Skeletal muscle satellite cell (primary cell): ENCODE data around the gene PTTG1.
"Not testable (repeated sequence)": the region's sequence is repeated elsewhere in the genome, so short reads cannot be mapped to it uniquely, and the experiment has no call there.

Experiments used
- H3K27me3 ChIP-seq: 2 replicates; pipeline ENCODE4 v1.7.0; 2013; ENCODE audit warnings: low read length; ENCODE audit not compliant: control insufficient read depth, insufficient read depth
- H3K36me3 ChIP-seq: 2 replicates; pipeline ENCODE4 v1.7.0; 2013; ENCODE audit warnings: mild to moderate bottlenecking, control low read depth, low read length; ENCODE audit not compliant: insufficient read depth
- H3K4me1 ChIP-seq: 2 replicates; pipeline ENCODE4 v1.7.0; 2013; ENCODE audit warnings: low read length; ENCODE audit not compliant: control insufficient read depth, insufficient read depth
- H3K4me2 ChIP-seq: 2 replicates; pipeline ENCODE4 v1.7.0; 2013; ENCODE audit warnings: mild to moderate bottlenecking, low read length
- H3K4me3 ChIP-seq: 2 replicates; pipeline ENCODE4 v1.7.0; 2013; ENCODE audit warnings: low read length
- H3K9ac ChIP-seq: 2 replicates; pipeline ENCODE4 v1.7.0; 2013; ENCODE audit warnings: mild to moderate bottlenecking, low read depth, low read length, moderate library complexity
- H3K9me3 ChIP-seq: replicated peaks from 2 replicates; pipeline ENCODE4 v1.7.0; 2013; ENCODE audit warnings: mild to moderate bottlenecking, control low read depth, low read length

PTTG1 gene

DNA sequence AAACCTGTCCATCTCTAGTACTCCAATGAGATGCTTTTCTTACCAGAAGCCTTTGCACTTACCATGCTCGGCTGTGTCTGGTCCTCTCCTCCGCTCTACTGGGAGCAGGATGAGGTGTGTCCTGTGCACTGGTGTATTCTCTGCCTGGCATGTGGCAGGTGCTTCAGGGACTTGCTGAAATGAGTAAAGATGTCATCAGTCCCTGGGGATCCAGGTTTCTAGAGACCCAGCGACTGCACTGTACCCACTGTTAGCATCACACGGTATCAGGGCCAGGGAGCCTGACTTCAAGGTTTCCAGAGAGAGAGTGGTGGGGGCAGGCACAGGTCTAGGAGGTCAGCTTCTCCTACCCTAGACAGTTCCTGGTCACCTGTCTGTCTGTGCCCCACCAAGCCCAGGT, 10.5 kb downstream of the PTTG1 start:
- H3K27me3 ChIP-seq, result peaks cover 13% of the 10 kb centered on the region
- no peak overlapping the region for H3K9ac ChIP-seq
- H3K9me3 ChIP-seq, result no peaks in the 10 kb centered on the region
- H3K36me3 ChIP-seq, result peaks cover 22% of the 10 kb centered on the region
- no peak overlapping the region for H3K4me3 ChIP-seq
- no peaks in the 10 kb centered on the region for H3K4me1 ChIP-seq
- no peak overlapping the region for H3K4me2 ChIP-seq

DNA sequence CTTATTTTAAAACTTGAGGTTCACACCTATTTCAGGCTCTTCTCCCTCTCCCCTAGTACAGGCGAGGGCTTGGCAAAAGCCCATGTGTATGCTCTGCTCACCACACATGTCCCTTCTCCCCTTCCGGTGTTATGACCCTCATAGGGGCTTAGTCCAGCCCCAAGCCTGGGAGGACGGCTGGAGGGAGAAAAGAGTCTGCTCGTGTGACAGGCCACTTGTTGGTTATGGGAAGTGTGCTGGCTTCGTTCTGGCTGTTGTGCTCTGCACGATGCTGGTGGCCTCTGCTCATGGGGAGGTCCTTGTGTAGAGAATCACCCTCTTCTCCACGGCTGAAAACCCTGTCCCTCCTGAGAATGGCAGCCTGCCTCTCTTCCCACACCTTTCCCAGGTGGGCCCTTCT, 11.1 kb downstream of the PTTG1 start:
- Histone ChIP-seq H3K4me2 (no peak overlapping the region), H3K9me3 (no peaks in the 10 kb centered on the region), H3K9ac (no peak overlapping the region), H3K4me1 (no peaks in the 10 kb centered on the region), H3K4me3 (no peak overlapping the region), H3K27me3 (peaks cover 14% of the 10 kb centered on the region), H3K36me3 (peaks cover 18% of the 10 kb centered on the region)

DNA sequence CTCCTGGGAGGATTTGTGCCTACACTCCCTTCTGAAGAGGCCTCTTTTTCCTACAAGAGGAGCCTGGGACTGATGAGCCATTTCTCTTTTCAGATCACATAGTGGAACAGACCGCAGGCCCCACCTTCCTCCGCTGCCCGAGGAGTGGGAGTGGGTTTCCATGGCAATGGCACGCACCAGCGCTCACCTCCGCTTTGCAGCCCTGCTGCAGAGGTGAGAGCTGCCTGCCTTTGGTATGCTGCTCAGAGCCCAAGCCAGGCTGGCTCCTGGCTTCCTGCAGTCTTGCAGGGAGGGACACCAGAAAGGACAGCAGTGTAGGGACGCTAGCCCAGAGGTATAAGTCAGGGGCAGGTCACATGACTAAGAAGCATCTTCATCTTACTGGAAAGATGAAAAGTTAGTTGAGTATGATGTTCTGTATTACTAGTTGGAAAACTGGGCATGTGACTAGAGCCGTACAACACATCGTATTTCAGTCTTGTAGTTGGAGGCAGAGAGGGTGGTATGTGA, 12.4 kb downstream of the PTTG1 start:
- no peak overlapping the region for H3K4me2 ChIP-seq
- H3K27me3 ChIP-seq, result peaks cover 14% of the 10 kb centered on the region
- peaks cover 6% of the 10 kb centered on the region for H3K4me1 ChIP-seq
- H3K36me3 ChIP-seq, result peaks cover 6% of the 10 kb centered on the region
- H3K9ac ChIP-seq, result no peak overlapping the region
- no peaks in the 10 kb centered on the region for H3K9me3 ChIP-seq
- H3K4me3 ChIP-seq, result no peak overlapping the region

GRCh38 chr5:160435532-160435931, 13.9 kb downstream of the PTTG1 start:
- Histone ChIP-seq H3K36me3 (no peaks in the 10 kb centered on the region), H3K4me2 (no peak overlapping the region), H3K9me3 (no peaks in the 10 kb centered on the region), H3K4me1 (peaks cover 6% of the 10 kb centered on the region), H3K27me3 (peaks cover 14% of the 10 kb centered on the region), H3K9ac (no peak overlapping the region), H3K4me3 (no peak overlapping the region)

GRCh38 chr5:160436017-160436416, 14.4 kb downstream of the PTTG1 start:
- no peaks in the 10 kb centered on the region for H3K36me3 ChIP-seq
- no peak overlapping the region for H3K4me3 ChIP-seq
- no peaks in the 10 kb centered on the region for H3K9me3 ChIP-seq
- H3K4me1 ChIP-seq, result peaks cover 6% of the 10 kb centered on the region
- H3K4me2 ChIP-seq, result no peak overlapping the region
- H3K27me3 ChIP-seq, result peaks cover 14% of the 10 kb centered on the region
- no peak overlapping the region for H3K9ac ChIP-seq

DNA sequence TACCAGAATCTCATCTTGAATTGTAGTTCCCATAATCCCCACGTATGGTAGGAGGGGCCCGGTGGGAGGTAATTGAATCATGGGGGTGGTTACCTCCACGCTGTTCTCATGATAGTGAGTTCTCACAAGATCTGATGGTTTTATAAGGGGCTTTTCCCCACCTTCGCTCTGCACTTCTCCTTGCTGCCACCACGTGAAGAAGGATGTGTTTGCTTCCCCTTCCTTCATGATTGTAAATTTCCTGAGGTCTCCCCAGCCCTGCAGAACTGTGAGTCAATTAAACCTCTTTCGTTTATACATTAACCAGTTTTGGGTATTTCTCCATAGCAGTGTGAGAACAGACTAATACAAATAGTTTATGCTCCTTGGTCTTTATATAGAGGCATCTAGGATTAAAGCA, 15.0 kb downstream of the PTTG1 start:
- not testable (repeated sequence) for H3K4me1 ChIP-seq, H3K36me3 ChIP-seq, H3K9ac ChIP-seq, H3K4me2 ChIP-seq, H3K4me3 ChIP-seq, H3K9me3 ChIP-seq
- peaks cover 14% of the 10 kb centered on the region for H3K27me3 ChIP-seq

GRCh38 chr5:160437271-160437670, 15.6 kb downstream of the PTTG1 start:
- Histone ChIP-seq H3K36me3 (no peaks in the 10 kb centered on the region), H3K9me3 (no peaks in the 10 kb centered on the region), H3K4me3 (no peak overlapping the region), H3K4me2 (no peak overlapping the region), H3K27me3 (peaks cover 16% of the 10 kb centered on the region), H3K9ac (no peak overlapping the region), H3K4me1 (peaks cover 6% of the 10 kb centered on the region)

DNA sequence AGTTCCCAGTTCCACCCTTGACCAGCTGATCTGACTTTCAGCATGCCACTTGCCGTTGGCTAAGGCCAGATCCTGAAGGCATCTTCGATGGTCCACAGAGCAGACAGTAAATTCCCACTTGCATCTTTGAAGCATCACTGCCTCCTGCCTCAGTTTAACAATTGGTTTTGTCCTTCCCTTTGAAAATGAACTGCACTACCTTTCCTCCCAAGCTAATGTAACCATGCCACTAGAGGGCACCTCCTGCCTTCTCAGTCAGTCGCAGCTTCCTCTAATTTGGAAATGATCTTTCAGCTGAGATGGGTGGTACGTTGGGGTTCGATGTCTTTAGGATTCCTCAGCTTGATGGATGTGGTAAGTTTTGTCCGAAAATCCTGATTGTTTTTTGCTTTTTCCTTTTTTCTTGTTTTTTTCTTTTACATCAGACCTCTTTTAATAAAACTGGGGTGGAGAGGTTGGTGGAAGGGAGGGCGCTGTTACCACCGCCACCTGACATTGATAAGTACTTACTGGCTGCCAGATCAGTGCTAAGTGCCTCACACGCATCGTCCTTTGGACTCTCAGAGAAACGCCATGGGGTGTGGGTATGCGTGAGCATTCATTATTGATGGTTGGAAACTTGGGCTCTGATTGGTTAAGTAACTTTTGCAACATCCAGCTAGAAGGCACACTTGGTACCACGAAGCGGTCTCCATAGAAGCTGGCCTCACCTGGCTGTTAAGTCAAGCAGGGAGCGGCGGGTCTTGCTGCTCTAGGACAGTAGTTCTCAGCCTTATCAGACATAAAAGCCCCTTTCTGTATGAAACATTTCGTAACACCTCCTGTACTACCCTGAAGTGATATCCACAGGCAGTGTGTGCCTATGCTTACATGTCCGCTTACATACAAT, 16.9 kb downstream of the PTTG1 start:
- Histone ChIP-seq H3K9me3 (no peaks in the 10 kb centered on the region), H3K36me3 (no peaks in the 10 kb centered on the region), H3K4me3 (peak overlapping the region; percentile 70), H3K4me2 (peak overlapping the region; percentile 84), H3K9ac (peak overlapping the region; percentile 15), H3K27me3 (peaks cover 19% of the 10 kb centered on the region), H3K4me1 (peaks cover 6% of the 10 kb centered on the region)

DNA sequence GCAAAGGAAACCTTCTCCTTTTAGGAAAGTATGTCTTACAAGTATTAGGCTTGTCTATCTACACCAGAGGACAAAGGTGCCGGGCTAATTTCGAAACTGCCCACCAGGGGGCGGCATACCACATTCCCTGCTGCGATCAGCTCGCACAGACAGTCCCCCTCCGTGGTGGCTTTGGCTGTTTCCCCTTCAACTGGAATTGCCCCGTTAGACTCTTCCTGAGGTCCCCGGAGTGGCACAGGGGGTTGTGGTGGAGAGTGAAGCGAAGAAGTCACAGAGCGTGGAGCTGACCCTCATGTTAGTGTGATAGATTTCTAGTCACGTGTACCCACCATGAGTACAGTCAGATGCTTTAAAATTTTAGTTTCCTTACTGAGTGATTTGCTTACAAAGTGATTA, 17.5 kb downstream of the PTTG1 start:
- peaks cover 6% of the 10 kb centered on the region for H3K4me1 ChIP-seq

GRCh38 chr5:160441311-160441781, 19.7 kb downstream of the PTTG1 start:
- Histone ChIP-seq H3K36me3 (no peaks in the 10 kb centered on the region), H3K4me3 (no peak overlapping the region), H3K27me3 (peaks cover 15% of the 10 kb centered on the region), H3K9ac (no peak overlapping the region), H3K4me2 (no peak overlapping the region), H3K4me1 (peaks cover 6% of the 10 kb centered on the region), H3K9me3 (no peaks in the 10 kb centered on the region)

More for the DNA sequence above, 17.5 kb downstream of the PTTG1 start:
- Histone ChIP-seq H3K27me3 (peaks cover 19% of the 10 kb centered on the region), H3K4me3 (peak overlapping the region; percentile 70), H3K9ac (peak overlapping the region; percentile 15), H3K36me3 (no peaks in the 10 kb centered on the region), H3K9me3 (no peaks in the 10 kb centered on the region), H3K4me2 (peak overlapping the region; percentile 84)

DNA sequence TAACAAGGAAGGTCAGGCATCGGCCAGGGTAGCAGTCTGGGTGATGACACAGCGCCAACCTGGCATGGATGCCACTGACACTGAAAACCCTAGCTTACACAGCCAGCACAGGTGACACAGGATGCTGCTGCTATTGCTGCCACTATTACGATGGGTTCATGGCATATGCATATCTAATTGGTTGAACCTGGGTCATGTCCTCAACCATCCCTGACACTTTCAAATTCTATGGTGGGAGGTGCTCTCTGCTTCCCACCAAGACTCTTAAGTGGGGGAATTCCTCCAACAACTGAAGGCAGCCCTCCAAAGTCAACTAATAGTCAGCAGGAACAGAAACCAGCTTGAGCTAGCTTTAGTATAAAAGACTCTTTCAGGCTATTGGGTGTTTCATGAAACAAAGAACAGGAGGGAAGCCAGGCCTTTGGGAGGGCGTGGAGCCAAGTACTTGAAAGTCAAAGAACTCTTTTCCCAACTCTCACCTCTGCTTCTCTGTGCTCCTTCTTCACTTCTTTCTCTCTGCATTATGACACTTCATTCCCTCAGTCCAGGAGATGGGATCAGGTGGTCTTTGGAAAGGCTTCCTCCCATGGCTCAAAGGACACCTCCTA, 21.3 kb downstream of the PTTG1 start:
- H3K9me3 ChIP-seq, result no peaks in the 10 kb centered on the region
- no peak overlapping the region for H3K9ac ChIP-seq
- H3K4me3 ChIP-seq, result no peak overlapping the region

More for the DNA sequence above, 21.3 kb downstream of the PTTG1 start:
- H3K36me3 ChIP-seq, result no peaks in the 10 kb centered on the region
- peaks cover 6% of the 10 kb centered on the region for H3K4me1 ChIP-seq
- no peak overlapping the region for H3K4me2 ChIP-seq
- H3K27me3 ChIP-seq, result peaks cover 13% of the 10 kb centered on the region
